Right kidney (tissue), 1 donor: Measurements from ENCODE around the gene TIMP1.

Source experiments
- DNase-seq: peaks from one replicate; pipeline ENCODE4 v3.0.0-alpha.2; 2016

Gene TIMP1

DNA sequence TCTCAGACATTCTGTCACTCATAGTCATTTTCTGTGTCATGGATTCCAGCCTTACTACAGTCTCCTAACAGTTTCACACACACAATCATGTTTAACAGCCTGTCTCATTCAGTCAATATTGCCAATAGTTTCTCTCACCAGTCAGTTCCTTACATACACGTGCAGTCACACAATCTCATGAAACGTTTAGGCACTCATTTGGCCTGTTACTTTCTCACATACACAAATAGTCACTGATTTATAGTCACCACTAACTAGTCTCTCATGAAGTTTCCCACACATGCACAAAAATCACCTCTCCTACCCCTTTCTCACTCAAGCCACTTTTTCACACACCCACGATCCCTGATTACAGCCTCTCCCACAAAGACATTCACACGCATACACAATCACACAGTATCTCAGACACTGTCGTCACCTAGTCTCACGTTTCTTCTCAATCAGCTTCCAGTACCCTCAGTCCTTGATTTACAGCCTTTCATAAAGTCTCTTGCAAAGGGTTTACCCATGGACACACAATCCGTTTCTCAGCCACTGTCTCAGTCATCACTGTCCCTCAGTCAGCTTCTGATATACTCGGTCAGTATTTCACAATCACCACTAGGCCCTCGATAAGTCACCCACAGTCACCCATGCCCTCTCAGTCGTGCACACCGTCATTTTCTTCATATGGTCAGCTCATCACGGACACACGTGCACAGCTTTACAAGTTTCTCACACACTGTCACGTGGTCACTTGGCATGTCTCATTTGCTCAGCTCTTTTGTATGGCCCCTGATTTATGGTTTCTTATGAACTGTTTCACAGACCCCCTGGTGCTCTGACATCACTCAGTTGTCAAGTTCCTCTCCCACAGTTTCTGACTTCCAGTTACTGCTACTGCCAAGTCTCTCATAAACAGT, 51.7 kb downstream of the TIMP1 start:
- DNase-seq: no peak

DNA sequence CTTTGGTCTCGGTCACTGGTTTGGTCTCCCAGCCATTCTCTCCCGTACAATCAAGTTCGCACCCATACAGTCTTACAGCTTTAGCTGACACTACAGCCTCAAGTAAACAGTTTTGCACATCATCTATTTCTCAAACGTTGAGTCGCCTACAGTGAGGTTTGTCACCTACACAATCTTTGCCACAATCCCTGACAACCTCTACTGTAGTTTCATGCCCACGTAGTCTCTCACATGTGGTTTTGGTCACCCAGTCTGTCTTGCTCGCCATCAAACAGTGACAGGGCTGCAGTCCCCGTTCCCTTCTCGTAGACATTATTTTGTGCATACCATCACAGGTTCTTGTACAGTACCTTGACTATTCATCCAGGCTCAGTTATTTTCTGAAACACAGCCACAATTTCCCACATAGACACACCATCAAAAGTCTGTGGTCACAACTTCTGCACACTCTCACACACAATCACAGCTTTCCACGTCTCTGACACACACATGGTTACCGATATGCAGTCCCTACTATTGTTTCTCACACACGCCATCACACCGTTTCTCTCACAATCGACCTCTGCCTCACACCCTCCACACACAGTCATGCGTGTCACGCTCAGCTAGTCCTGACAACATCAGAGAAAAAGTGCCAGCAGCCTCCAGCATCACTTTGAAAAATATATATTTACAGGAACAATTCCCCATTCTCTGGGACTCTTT, 52.8 kb downstream of the TIMP1 start:
- DNase-seq: no peak
